ENCODE data around the gene SIX1. TPM values are rescaled to one million over a fixed set of nuclear protein-coding genes. Genes with fewer than 3 reads are reported as not detected.

Gene SIX1
- total RNA-seq, 1 donor from 2014 or later: 3.7 TPM

- peak overlapping the region; percentile 46 to 55 for H3K4me3 ChIP-seq
- no peaks in the 10 kb centered on the region for H3K9me3 ChIP-seq
- peaks cover 52% of the 10 kb centered on the region for H3K4me1 ChIP-seq
- no peaks in the 10 kb centered on the region for H3K36me3 ChIP-seq
- TF ChIP-seq POLR2AphosphoS5 (IDR thresholded peaks at IDR 0.05; ENCODE audit: insufficient read depth in 1 of 2, low read depth in 1 of 2) (no peak), CTCF (IDR thresholded peaks at IDR 0.05) (no peak), POLR2A (IDR thresholded peaks at IDR 0.05) (no peak)
- peaks cover 40% of the 10 kb centered on the region for H3K27me3 ChIP-seq
- intact Hi-C loops (cut with DNase I): loop anchor here (10.0 kb wide), 1 partner anchor 606 kb away; no protein-coding TSS in a partner anchor
- no peak overlapping the region for H3K27ac ChIP-seq
- no peak for DNase-seq (ENCODE audit: extremely low spot score in 2 of 2)
These were observed 886 bp downstream of the SIX1 start for GRCh38 chr14:60648249-60648933.

GRCh38 chr14:60647837-60648248 is 1.4 kb downstream of the SIX1 start:
- Histone ChIP-seq H3K4me3 (peak overlapping the region; percentile 46 to 55), H3K9me3 (no peaks in the 10 kb centered on the region), H3K4me1 (peaks cover 51% of the 10 kb centered on the region), H3K36me3 (no peaks in the 10 kb centered on the region), H3K27ac (no peak overlapping the region), H3K27me3 (peaks cover 35% of the 10 kb centered on the region)
- no peak for TF ChIP-seq CTCF (IDR thresholded peaks at IDR 0.05)
- TF ChIP-seq POLR2AphosphoS5 (IDR thresholded peaks at IDR 0.05; ENCODE audit: insufficient read depth in 1 of 2, low read depth in 1 of 2): no peak
- no peak for TF ChIP-seq POLR2A (IDR thresholded peaks at IDR 0.05)
- no peak for DNase-seq (ENCODE audit: extremely low spot score in 2 of 2)
- intact Hi-C loops (cut with DNase I): loop anchor here (10.0 kb wide), 1 partner anchor 607 kb away; no protein-coding TSS in a partner anchor

GRCh38 chr14:60647081-60647836 is 2.0 kb downstream of the SIX1 start:
- intact Hi-C loops (cut with DNase I): loop anchor here (10.0 kb wide), 1 partner anchor 608 kb away; no protein-coding TSS in a partner anchor
- H3K27ac ChIP-seq: no peak overlapping the region
- DNase-seq (ENCODE audit: extremely low spot score in 2 of 2): no peak
- H3K4me3 ChIP-seq: peak overlapping the region; percentile 32 to 46
- no peaks in the 10 kb centered on the region for H3K36me3 ChIP-seq
- H3K4me1 ChIP-seq: peaks cover 51% of the 10 kb centered on the region
- peaks cover 33% of the 10 kb centered on the region for H3K27me3 ChIP-seq
- no peak for TF ChIP-seq POLR2A (IDR thresholded peaks at IDR 0.05)
- no peak for TF ChIP-seq CTCF (IDR thresholded peaks at IDR 0.05)
- peak in 1 of 2 donors; percentile 16 for TF ChIP-seq POLR2AphosphoS5 (IDR thresholded peaks at IDR 0.05; ENCODE audit: insufficient read depth in 1 of 2, low read depth in 1 of 2)
- no peaks in the 10 kb centered on the region for H3K9me3 ChIP-seq

GRCh38 chr14:60646226-60646818 is 3.0 kb downstream of the SIX1 start:
- Histone ChIP-seq H3K36me3 (no peaks in the 10 kb centered on the region), H3K9me3 (no peaks in the 10 kb centered on the region), H3K27me3 (peaks cover 33% of the 10 kb centered on the region), H3K4me1 (peaks cover 48% of the 10 kb centered on the region), H3K4me3 (no peak overlapping the region), H3K27ac (no peak overlapping the region)
- intact Hi-C loops (cut with DNase I): loop anchor here (10.0 kb wide), 1 partner anchor 608 kb away; no protein-coding TSS in a partner anchor
- no peak for TF ChIP-seq CTCF (IDR thresholded peaks at IDR 0.05)
- no peak for TF ChIP-seq POLR2A (IDR thresholded peaks at IDR 0.05)
- no peak for TF ChIP-seq POLR2AphosphoS5 (IDR thresholded peaks at IDR 0.05; ENCODE audit: insufficient read depth in 1 of 2, low read depth in 1 of 2)
- DNase-seq (ENCODE audit: extremely low spot score in 2 of 2): no peak

Measured in vagina (tissue), 2 donors.